DOHH2 (cell line): Measurements from ENCODE around the gene GOLGA6C.
"Not testable (repeated sequence)": the region's sequence is repeated elsewhere in the genome, so short reads cannot be mapped to it uniquely, and the experiment has no call there.

ENCODE experiments used
- EZH2phosphoT487 ChIP-seq: fragments of 200-600 bp; sonication (generic); IDR thresholded peaks from 2 replicates; pipeline ENCODE4 v1.6.1; 2017; ENCODE audit warnings: borderline replicate concordance, mild to moderate bottlenecking, antibody characterized with exemption, low read length, moderate library complexity, mixed read lengths
- TF ChIP-seq, protein P1 (sequence below): fragments of 200-600 bp; sonication (generic); IDR thresholded peaks from one replicate; pipeline ENCODE4 v1.5.1; 2014; ENCODE audit warnings: antibody characterized with exemption, mild to moderate bottlenecking, low read depth, low read length; ENCODE audit not compliant: poor library complexity, severe bottlenecking

GRCh38 chr15:75319231-75319897 lies 61.2 kb downstream of the GOLGA6C start:
- TF ChIP-seq, protein P1, sequence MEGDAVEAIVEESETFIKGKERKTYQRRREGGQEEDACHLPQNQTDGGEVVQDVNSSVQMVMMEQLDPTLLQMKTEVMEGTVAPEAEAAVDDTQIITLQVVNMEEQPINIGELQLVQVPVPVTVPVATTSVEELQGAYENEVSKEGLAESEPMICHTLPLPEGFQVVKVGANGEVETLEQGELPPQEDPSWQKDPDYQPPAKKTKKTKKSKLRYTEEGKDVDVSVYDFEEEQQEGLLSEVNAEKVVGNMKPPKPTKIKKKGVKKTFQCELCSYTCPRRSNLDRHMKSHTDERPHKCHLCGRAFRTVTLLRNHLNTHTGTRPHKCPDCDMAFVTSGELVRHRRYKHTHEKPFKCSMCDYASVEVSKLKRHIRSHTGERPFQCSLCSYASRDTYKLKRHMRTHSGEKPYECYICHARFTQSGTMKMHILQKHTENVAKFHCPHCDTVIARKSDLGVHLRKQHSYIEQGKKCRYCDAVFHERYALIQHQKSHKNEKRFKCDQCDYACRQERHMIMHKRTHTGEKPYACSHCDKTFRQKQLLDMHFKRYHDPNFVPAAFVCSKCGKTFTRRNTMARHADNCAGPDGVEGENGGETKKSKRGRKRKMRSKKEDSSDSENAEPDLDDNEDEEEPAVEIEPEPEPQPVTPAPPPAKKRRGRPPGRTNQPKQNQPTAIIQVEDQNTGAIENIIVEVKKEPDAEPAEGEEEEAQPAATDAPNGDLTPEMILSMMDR: not testable (repeated sequence)
- not testable (repeated sequence) for TF ChIP-seq EZH2phosphoT487
